ENCODE measurements around the gene PDS5B. TPM values are rescaled to one million over a fixed set of nuclear protein-coding genes. Genes with fewer than 3 reads are reported as not detected.

PDS5B gene
- total and polyA plus RNA-seq, 10 donors, result 4.5 to 65.9 (median 50.9) TPM

GRCh38 chr13:32585550-32586079, 637 bp upstream of the PDS5B start:
- no peak for TF ChIP-seq CTCF (IDR thresholded peaks at IDR 0.05 in 8 of 11, conservative IDR thresholded peaks at IDR 0.05 in 3 of 11)
- TF ChIP-seq POLR2AphosphoS5 (IDR thresholded peaks at IDR 0.05), result no peak
- no peak for TF ChIP-seq POLR2A (IDR thresholded peaks at IDR 0.05)
- Histone ChIP-seq H3K4me3 (peak overlapping the region; percentile 23 to 92 (median 71)), H3K27ac (peak overlapping the region in 7 of 8 donors; percentile 92 to 96 (median 95)), H3K27me3 (replicated peaks in 1 of 7) (no peaks in the 10 kb centered on the region), H3K9me3 (no peaks in the 10 kb centered on the region), H3K4me1 (peaks cover 23 to 45% (median 36%) of the 10 kb centered on the region in 6 donors), H3K36me3 (no peaks in the 10 kb centered on the region)
- DNase-seq, result peak; percentile 77
- intact Hi-C loops (cut with DNase I; ENCODE audit: low total_unique reads), result loop anchor here (5.0 kb wide), 1 partner anchor 52 kb away; no protein-coding TSS in a partner anchor
- WGBS, 5 donors, result 5 to 9% (median 6%) methylated on average over 8 of the region's 8 CpGs

- no peaks in the 10 kb centered on the region for H3K36me3 ChIP-seq
- H3K27ac ChIP-seq, result peak overlapping the region; percentile 78 to 96 (median 95)
- TF ChIP-seq POLR2AphosphoS5 (IDR thresholded peaks at IDR 0.05), result peak; percentile 48 to 75 (median 74)
- TF ChIP-seq CTCF (IDR thresholded peaks at IDR 0.05 in 8 of 11, conservative IDR thresholded peaks at IDR 0.05 in 3 of 11), result peak in 1 of 11 experiments; percentile 16
- TF ChIP-seq POLR2A (IDR thresholded peaks at IDR 0.05), result peak in 1 of 3 donors; percentile 35
- H3K4me1 ChIP-seq, result peaks cover 23 to 59% (median 37%) of the 10 kb centered on the region in 6 donors
- H3K27me3 ChIP-seq (replicated peaks in 1 of 7), result no peaks in the 10 kb centered on the region
- H3K9me3 ChIP-seq, result no peaks in the 10 kb centered on the region
- 0% methylated on average over 28 to 74 of the region's 74 CpGs for WGBS, 5 donors
- intact Hi-C loops (cut with DNase I; ENCODE audit: low total_unique reads), result loop anchor here (5.0 kb wide), 1 partner anchor 50 kb away; no protein-coding TSS in a partner anchor
- peak overlapping the region; percentile 47 to 92 (median 70) for H3K4me3 ChIP-seq
- peak; percentile 92 for DNase-seq
Measured at GRCh38 chr13:32587011-32587810, 959 bp downstream of the PDS5B start.

- TF ChIP-seq POLR2AphosphoS5 (IDR thresholded peaks at IDR 0.05), result no peak
- no peak for TF ChIP-seq CTCF (IDR thresholded peaks at IDR 0.05 in 8 of 11, conservative IDR thresholded peaks at IDR 0.05 in 3 of 11)
- no peak for TF ChIP-seq POLR2A (IDR thresholded peaks at IDR 0.05)
- no peaks in the 10 kb centered on the region for H3K27me3 ChIP-seq (replicated peaks in 1 of 7)
- peak overlapping the region; percentile 47 to 92 (median 70) for H3K4me3 ChIP-seq
- intact Hi-C loops (cut with DNase I; ENCODE audit: low total_unique reads), result loop anchor here (5.0 kb wide), 1 partner anchor 50 kb away; no protein-coding TSS in a partner anchor
- peaks cover 23 to 63% (median 37%) of the 10 kb centered on the region in 6 donors for H3K4me1 ChIP-seq
- peak overlapping the region; percentile 78 to 96 (median 95) for H3K27ac ChIP-seq
- 2 to 7% (median 4%) methylated on average over 8 of the region's 8 CpGs for WGBS, 5 donors
- no peak for DNase-seq
- H3K9me3 ChIP-seq, result no peaks in the 10 kb centered on the region
- H3K36me3 ChIP-seq, result no peaks in the 10 kb centered on the region
Measured at GRCh38 chr13:32587811-32588170, 1.5 kb downstream of the PDS5B start.

- TF ChIP-seq CTCF (IDR thresholded peaks at IDR 0.05 in 8 of 11, conservative IDR thresholded peaks at IDR 0.05 in 3 of 11), result no peak
- no peak for TF ChIP-seq POLR2AphosphoS5 (IDR thresholded peaks at IDR 0.05)
- no peak for TF ChIP-seq POLR2A (IDR thresholded peaks at IDR 0.05)
- Histone ChIP-seq H3K27ac (peak overlapping the region in 5 of 8 donors; percentile 48 to 96 (median 95)), H3K4me3 (peak overlapping the region in 2 of 8 donors; percentile 71 to 92), H3K36me3 (no peaks in the 10 kb centered on the region), H3K27me3 (replicated peaks in 1 of 7) (no peaks in the 10 kb centered on the region), H3K4me1 (peaks cover 23 to 72% (median 37%) of the 10 kb centered on the region in 6 donors), H3K9me3 (no peaks in the 10 kb centered on the region)
- no peak for DNase-seq
- intact Hi-C loops (cut with DNase I; ENCODE audit: low total_unique reads), result loop anchor here (5.0 kb wide), 1 partner anchor 49 kb away; no protein-coding TSS in a partner anchor
- WGBS, 5 donors, result 54 to 75% (median 68%) methylated on average over 5 of the region's 5 CpGs
Measured at GRCh38 chr13:32588736-32589135, 2.5 kb downstream of the PDS5B start.

All from spleen (tissue), 11 donors.